OCI-LY1 (cell line): ENCODE data around the gene ZNF341.

Source experiments
- CTCF ChIP-seq: fragments of 200-600 bp; sonication (generic), shearing (Covaris generic); IDR thresholded peaks from 2 replicates; pipeline ENCODE4 v1.5.1; 2017; ENCODE audit warnings: mild to moderate bottlenecking, antibody characterized with exemption, low read length, moderate library complexity, mixed read lengths
- EZH2 ChIP-seq: fragments of 200-600 bp; sonication (generic), shearing (Covaris generic); IDR thresholded peaks from 2 replicates; pipeline ENCODE4 v1.8.0; 2017; ENCODE audit warnings: borderline replicate concordance, mixed run types, mild to moderate bottlenecking, antibody characterized with exemption, low read length, moderate library complexity, mixed read lengths

- TF ChIP-seq CTCF (no peak), EZH2 (no peak)
These were observed 8.4 kb downstream of the ZNF341 start for GRCh38 chr20:33740189-33740588.
